Thyroid gland (tissue), 4 donors: ENCODE data around the gene TMSB10. TPM values are rescaled to one million over a fixed set of nuclear protein-coding genes. Genes with fewer than 3 reads are reported as not detected.
"Not testable (repeated sequence)": the region's sequence is repeated elsewhere in the genome, so short reads cannot be mapped to it uniquely, and the experiment has no call there.

Source experiments
- DNase-seq, 2 donors: peaks; one replicate each; pipeline ENCODE4 v3.0.0-alpha.2; 2019
- H3K27ac ChIP-seq, 3 donors: fragments of 200-600 bp; sonication (generic); 1 replicate in 2 of 3; 2 replicates in 1 of 3; pipeline ENCODE4 v1.5.1; 2016 to 2019; ENCODE audit warnings: mild to moderate bottlenecking in 1 of 3, moderate library complexity in 1 of 3
- H3K27me3 ChIP-seq: fragments of 200-600 bp; sonication (generic); one replicate; pipeline ENCODE4 v1.5.1; 2019
- H3K36me3 ChIP-seq, 2 donors: fragments of 200-600 bp; sonication (generic); one replicate each; pipeline ENCODE4 v1.5.1; 2016 to 2019
- H3K4me1 ChIP-seq, 2 donors: fragments of 200-600 bp; sonication (generic); one replicate each; pipeline ENCODE4 v1.5.1; 2017 to 2019
- H3K4me3 ChIP-seq, 3 donors: fragments of 200-600 bp; sonication (generic); replicated peaks in 1 of 3; 1 replicate in 2 of 3; 2 replicates in 1 of 3; pipeline ENCODE4 v1.5.1; 2016; ENCODE audit warnings: mild to moderate bottlenecking in 1 of 3
- H3K9me3 ChIP-seq: fragments of 200-600 bp; sonication (generic); one replicate; pipeline ENCODE4 v1.5.1; 2017
- POLR2A ChIP-seq, 2 donors: fragments of 450-650 bp; IDR thresholded peaks; one replicate each; pipeline ENCODE4 v1.6.1; 2017; ENCODE audit warnings: antibody characterized with exemption in 2 of 2, mild to moderate bottlenecking in 2 of 2, moderate library complexity in 1 of 2
- WGBS, 2 donors: methylation state at CpG; one replicate each; pipeline ENCODE4 v1.1.5; 2017; 5-methylcytosine and 5-hydroxymethylcytosine counted together
- intact Hi-C: fragments of 100-400 bp; cut with DNase I; formaldehyde crosslinking; loops from one replicate; pipeline ENCODE4 v1.15.1; 2023
- total RNA-seq, 4 donors: library from RNA; depleted of rRNA; stranded (reverse); fragments of >200 nt; gene quantifications; one replicate each; pipeline ENCODE4 v1.2.3, GENCODE V29; 2016
- TF ChIP-seq, protein P1 (sequence below), 6 experiments: fragments of 200-600 bp in 3 of 6; fragments of 450-650 bp in 3 of 6; sonication (generic) in 3 of 6; IDR thresholded peaks; one replicate each; pipeline ENCODE4 v1.5.1; 2016 to 2019; ENCODE audit warnings: antibody characterized with exemption in 6 of 6, mild to moderate bottlenecking in 2 of 6, inconsistent platforms in 1 of 6, moderate library complexity in 1 of 6

TMSB10 gene
- total RNA-seq, 4 donors from 2014 or later = 958 to 1,745 (median 1,373) TPM

DNA sequence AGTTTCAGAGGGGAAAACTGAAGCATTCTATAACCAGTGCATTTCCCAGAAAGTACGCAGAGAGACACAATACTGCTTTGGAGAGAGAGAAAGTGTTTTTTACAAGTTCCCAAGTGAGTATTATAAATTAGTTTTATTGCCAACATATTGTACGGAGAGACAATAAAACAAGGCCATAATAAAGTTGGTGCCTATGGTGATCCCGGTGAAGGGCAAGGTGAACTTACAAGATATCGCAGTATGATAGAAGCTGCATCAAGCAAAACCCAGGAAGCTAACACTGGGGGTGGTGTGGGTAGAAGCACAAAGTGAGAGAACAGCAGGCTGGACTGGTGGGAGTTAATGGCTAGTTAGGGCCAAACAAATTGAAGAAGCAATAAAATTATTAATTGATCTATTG is 7.5 kb downstream of the TMSB10 start:
- no peak overlapping the region for H3K4me3 ChIP-seq
- TF ChIP-seq, protein P1, sequence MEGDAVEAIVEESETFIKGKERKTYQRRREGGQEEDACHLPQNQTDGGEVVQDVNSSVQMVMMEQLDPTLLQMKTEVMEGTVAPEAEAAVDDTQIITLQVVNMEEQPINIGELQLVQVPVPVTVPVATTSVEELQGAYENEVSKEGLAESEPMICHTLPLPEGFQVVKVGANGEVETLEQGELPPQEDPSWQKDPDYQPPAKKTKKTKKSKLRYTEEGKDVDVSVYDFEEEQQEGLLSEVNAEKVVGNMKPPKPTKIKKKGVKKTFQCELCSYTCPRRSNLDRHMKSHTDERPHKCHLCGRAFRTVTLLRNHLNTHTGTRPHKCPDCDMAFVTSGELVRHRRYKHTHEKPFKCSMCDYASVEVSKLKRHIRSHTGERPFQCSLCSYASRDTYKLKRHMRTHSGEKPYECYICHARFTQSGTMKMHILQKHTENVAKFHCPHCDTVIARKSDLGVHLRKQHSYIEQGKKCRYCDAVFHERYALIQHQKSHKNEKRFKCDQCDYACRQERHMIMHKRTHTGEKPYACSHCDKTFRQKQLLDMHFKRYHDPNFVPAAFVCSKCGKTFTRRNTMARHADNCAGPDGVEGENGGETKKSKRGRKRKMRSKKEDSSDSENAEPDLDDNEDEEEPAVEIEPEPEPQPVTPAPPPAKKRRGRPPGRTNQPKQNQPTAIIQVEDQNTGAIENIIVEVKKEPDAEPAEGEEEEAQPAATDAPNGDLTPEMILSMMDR (IDR thresholded peaks at IDR 0.05) = no peak
- TF ChIP-seq POLR2A (IDR thresholded peaks at IDR 0.05) = no peak
- no peaks in the 10 kb centered on the region for H3K27me3 ChIP-seq
- no peak for DNase-seq
- no peaks in the 10 kb centered on the region for H3K36me3 ChIP-seq
- WGBS, 2 donors = 94 to 96% methylated on average over 4 of the region's 4 CpGs
- H3K4me1 ChIP-seq = no peaks in the 10 kb centered on the region
- intact Hi-C loops = no loop called here
- H3K9me3 ChIP-seq = no peaks in the 10 kb centered on the region
- no peak overlapping the region for H3K27ac ChIP-seq

DNA sequence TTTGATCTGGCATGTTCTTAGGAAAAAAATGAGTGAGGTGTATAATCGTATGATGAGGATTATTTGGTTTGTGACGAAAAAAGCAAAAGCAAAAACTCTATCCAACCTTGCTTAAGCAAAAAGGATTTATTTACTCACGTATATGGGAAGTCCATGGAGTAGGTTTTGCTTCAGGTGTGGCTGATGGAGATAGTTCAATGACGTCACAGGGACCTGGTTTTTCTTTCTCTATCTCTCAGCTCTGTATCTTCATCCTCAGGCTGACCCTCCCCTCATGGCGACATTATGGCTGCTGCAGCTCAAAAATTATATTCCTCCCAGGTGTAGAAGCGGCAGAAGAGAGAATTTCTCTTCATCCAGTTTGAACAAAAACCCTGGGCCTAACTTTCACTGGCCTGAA is 8.9 kb downstream of the TMSB10 start:
- WGBS, 2 donors = 92% methylated on average over 6 of the region's 6 CpGs
- Histone ChIP-seq H3K27me3 (no peaks in the 10 kb centered on the region), H3K27ac (no peak overlapping the region), H3K4me1 (no peaks in the 10 kb centered on the region), H3K36me3 (no peaks in the 10 kb centered on the region), H3K9me3 (no peaks in the 10 kb centered on the region), H3K4me3 (no peak overlapping the region)
- intact Hi-C loops = no loop called here
- TF ChIP-seq POLR2A (IDR thresholded peaks at IDR 0.05) = no peak
- TF ChIP-seq, protein P1 (IDR thresholded peaks at IDR 0.05) = no peak
- no peak for DNase-seq

DNA sequence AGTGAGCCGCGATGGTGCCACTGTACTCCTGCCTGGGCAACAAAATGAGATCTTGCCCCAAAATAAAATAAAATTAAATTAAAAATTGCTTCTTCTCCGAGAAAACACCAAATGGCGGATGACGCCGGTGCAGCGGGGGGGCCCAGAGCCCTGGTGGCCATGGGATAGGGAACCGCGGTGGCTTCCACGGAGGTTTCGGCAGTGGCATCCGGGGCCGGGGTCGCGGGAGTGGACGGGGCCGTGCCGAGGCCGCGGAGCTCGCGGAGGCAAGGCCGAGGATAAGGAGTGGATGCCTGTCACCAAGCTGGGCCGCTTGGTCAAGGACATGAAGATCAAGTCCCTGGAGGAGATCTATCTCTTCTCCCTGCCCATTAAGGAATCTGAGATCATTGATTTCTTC is 10.2 kb downstream of the TMSB10 start:
- H3K4me1 ChIP-seq, DNase-seq: not testable (repeated sequence)

DNA sequence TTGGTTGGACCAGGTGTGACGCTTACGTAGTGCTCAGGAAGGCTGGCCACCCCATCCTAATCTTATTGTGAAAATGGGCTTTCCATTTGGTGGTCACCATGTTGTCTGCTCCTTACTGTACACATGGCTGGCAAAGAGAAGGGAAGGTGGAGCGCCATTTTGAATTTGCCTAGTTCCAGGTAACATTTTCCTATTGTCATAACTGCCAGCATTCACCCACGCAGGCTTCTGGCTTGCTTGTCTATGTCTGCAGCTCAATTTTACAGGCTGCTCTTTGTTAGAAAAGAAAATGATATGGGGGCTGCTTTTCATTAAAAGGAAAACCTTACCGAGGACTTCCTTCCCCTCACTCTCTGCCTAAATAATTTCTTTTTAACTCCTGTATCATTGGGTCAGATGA is 12.4 kb downstream of the TMSB10 start:
- DNase-seq, H3K4me1 ChIP-seq, H3K27ac ChIP-seq, intact Hi-C loops, H3K36me3 ChIP-seq, H3K9me3 ChIP-seq, H3K4me3 ChIP-seq, H3K27me3 ChIP-seq: not testable (repeated sequence)
- 87 to 92% methylated on average over 5 of the region's 5 CpGs for WGBS, 2 donors

More for the DNA sequence above, 10.2 kb downstream of the TMSB10 start:
- H3K9me3 ChIP-seq, H3K4me3 ChIP-seq, intact Hi-C loops, H3K27me3 ChIP-seq, H3K36me3 ChIP-seq, H3K27ac ChIP-seq: not testable (repeated sequence)
- WGBS, 2 donors = 96 to 97% methylated on average over 22 to 24 of the region's 24 CpGs

DNA sequence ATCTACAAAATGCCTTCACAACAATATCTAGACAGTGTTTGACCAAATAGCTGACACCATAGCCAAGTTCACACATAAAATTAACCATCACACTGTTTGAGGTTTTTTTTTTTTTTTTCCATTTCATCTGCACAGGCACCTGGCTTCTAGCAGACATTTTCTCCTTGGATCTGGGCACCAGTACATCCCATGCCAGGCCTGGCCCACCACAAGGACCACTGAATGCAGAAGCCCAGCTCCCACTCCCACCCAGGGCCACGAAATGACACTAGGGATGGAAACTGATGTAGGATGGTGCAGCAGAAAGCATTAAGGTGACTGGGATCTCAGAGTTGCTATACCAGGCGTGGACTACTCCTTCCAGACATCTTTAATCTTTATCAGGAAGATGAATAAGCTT is 13.0 kb downstream of the TMSB10 start:
- Histone ChIP-seq H3K36me3 (no peaks in the 10 kb centered on the region), H3K9me3 (no peaks in the 10 kb centered on the region), H3K27ac (no peak overlapping the region), H3K27me3 (no peaks in the 10 kb centered on the region), H3K4me1 (peaks cover 3 to 6% of the 10 kb centered on the region in 2 donors), H3K4me3 (no peak overlapping the region)
- no peak for DNase-seq
- 88 to 91% methylated on average over 2 of the region's 2 CpGs for WGBS, 2 donors
- intact Hi-C loops = no loop called here
- TF ChIP-seq POLR2A (IDR thresholded peaks at IDR 0.05) = no peak
- TF ChIP-seq, protein P1 (IDR thresholded peaks at IDR 0.05) = no peak

DNA sequence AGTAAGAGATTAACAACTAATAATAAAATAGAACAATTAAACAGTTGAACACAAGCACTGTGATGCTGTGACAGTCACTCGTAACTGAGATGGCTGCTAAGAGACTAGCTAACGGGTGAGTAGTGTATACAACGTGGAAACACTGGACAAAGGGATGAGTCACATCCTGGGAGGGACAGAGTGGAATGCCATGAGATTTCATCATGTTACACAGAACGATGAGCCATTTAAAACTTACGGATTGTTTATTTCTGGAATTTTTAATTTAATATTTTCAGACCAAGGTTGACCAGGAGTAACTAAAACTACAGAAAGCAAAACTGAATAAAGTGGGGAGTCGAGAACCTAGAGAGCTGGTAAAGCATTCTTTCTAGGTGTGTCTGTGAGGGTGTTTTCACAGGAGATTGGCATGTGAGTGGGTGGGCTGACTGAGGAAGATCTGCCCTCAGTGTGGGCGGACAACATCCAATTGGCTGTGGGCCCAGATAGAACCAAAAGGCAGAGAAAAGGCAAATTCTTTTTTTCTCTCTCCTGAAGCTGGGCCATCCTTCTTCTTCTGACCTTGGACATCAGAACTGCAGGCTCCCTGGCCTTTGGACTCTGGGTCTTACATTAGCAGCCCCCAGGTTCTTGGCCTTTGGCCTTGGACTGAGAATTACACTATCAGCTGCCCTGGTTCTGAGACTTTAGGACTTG is 14.6 kb downstream of the TMSB10 start:
- Histone ChIP-seq H3K9me3 (no peaks in the 10 kb centered on the region), H3K27me3 (no peaks in the 10 kb centered on the region), H3K4me3 (no peak overlapping the region), H3K27ac (peak overlapping the region; percentile 58 to 81 (median 60)), H3K4me1 (peaks cover 3 to 11% of the 10 kb centered on the region in 2 donors), H3K36me3 (no peaks in the 10 kb centered on the region)
- intact Hi-C loops = no loop called here
- 40 to 54% methylated on average over 7 of the region's 7 CpGs for WGBS, 2 donors
- TF ChIP-seq, protein P1 (IDR thresholded peaks at IDR 0.05) = no peak
- peak in 1 of 2 donors; percentile 6 for TF ChIP-seq POLR2A (IDR thresholded peaks at IDR 0.05)
- DNase-seq = no peak
